ENCODE measurements around the gene CAGE1. TPM values are rescaled to one million over a fixed set of nuclear protein-coding genes. Genes with fewer than 3 reads are reported as not detected.
"Not testable (repeated sequence)": the region's sequence is repeated elsewhere in the genome, so short reads cannot be mapped to it uniquely, and the experiment has no call there.

Gene CAGE1
- total and polyA plus RNA-seq, 4 experiments from 2014 or later: 0.05 to 0.33 (median 0.17) TPM; not detected in 1

- Histone ChIP-seq H3K27me3 (ENCODE audit: insufficient read depth, low read length) (no peaks in the 10 kb centered on the region), H3K9me3 (ENCODE audit: control insufficient read depth in 1 of 2, low read length in 2 of 2) (no peaks in the 10 kb centered on the region), H3K4me3 (ENCODE audit: low read length in 2 of 2) (no peak overlapping the region), H3K36me3 (ENCODE audit: insufficient read depth, low read length) (no peaks in the 10 kb centered on the region), H3K4me1 (ENCODE audit: insufficient read depth, low read length) (peaks cover 26% of the 10 kb centered on the region), H3K27ac (ENCODE audit: low read depth, low read length) (no peak overlapping the region)
- intact Hi-C loops (cut with micrococcal nuclease): loop anchor here (10.0 kb wide), 1 partner anchor 1119 kb away; the partner anchor contains the start of gene SLC35B3
- peak overlapping the region in 1 of 7 donors; percentile 27 for H3K27ac Mint-ChIP-seq
- ChIA-PET CTCF (ENCODE audit: partially characterized antibody) (interaction anchor here (2.1 kb wide), 1 partner anchor 74 kb away, joined by 6 read pairs; the partner anchor contains the start of genes CAGE1 and RIOK1), POLR2A (ENCODE audit: partially characterized antibody) (no interaction called here)
- H3K4me3 Mint-ChIP-seq: no peak overlapping the region
- H3K9me3 Mint-ChIP-seq: no peaks in the 10 kb centered on the region
- DNase-seq: no peak
- H3K4me1 Mint-ChIP-seq: peaks cover 16 to 34% (median 23%) of the 10 kb centered on the region in 4 donors
- peaks cover 0 to 11% of the 10 kb centered on the region in 2 donors for H3K36me3 Mint-ChIP-seq
- peaks cover 0 to 1% of the 10 kb centered on the region in 2 donors for H3K27me3 Mint-ChIP-seq
Measured at GRCh38 chr6:7315948-7316365, 73.6 kb downstream of the CAGE1 start.

GRCh38 chr6:7315087-7315947, 74.2 kb downstream of the CAGE1 start:
- POLR2A ChIA-PET (ENCODE audit: partially characterized antibody): interaction anchor here (3.6 kb wide), 1 partner anchor 74 kb away, joined by 37 read pairs; the partner anchor contains the start of genes CAGE1 and RIOK1
- H3K4me3 Mint-ChIP-seq: peak overlapping the region in 1 of 8 donors; percentile 61
- intact Hi-C loops (cut with micrococcal nuclease): loop anchor here (10.0 kb wide), 1 partner anchor 1119 kb away; the partner anchor contains the start of gene SLC35B3
- not testable (repeated sequence) for H3K4me3 ChIP-seq (ENCODE audit: low read length in 2 of 2); DNase-seq; H3K9me3 ChIP-seq (ENCODE audit: control insufficient read depth in 1 of 2, low read length in 2 of 2); H3K36me3 ChIP-seq (ENCODE audit: insufficient read depth, low read length); H3K27me3 Mint-ChIP-seq; H3K9me3 Mint-ChIP-seq; H3K27me3 ChIP-seq (ENCODE audit: insufficient read depth, low read length); H3K27ac ChIP-seq (ENCODE audit: low read depth, low read length)
- H3K4me1 Mint-ChIP-seq: peaks cover 16 to 39% (median 27%) of the 10 kb centered on the region in 4 donors
- CTCF ChIA-PET (ENCODE audit: partially characterized antibody): interaction anchor here (0.7 to 2.1 kb wide), 3 partner anchors 39 to 275 kb away, joined by 3 to 6 read pairs (median 4); partner anchors contain the start of genes CAGE1, RIOK1 and SNRNP48
- peaks cover 0 to 11% of the 10 kb centered on the region in 2 donors for H3K36me3 Mint-ChIP-seq
- H3K27ac Mint-ChIP-seq: peak overlapping the region in 1 of 7 donors; percentile 27
- peaks cover 32% of the 10 kb centered on the region for H3K4me1 ChIP-seq (ENCODE audit: insufficient read depth, low read length)

- Mint-ChIP-seq H3K27ac (peak overlapping the region in 6 of 7 donors; percentile 36 to 93 (median 60)), H3K9me3 (no peaks in the 10 kb centered on the region), H3K4me3 (peak overlapping the region in 6 of 8 donors; percentile 34 to 97 (median 64)), H3K36me3 (peaks cover 6 to 15% of the 10 kb centered on the region in 2 donors), H3K4me1 (peaks cover 22 to 48% (median 35%) of the 10 kb centered on the region in 4 donors), H3K27me3 (peaks cover 0 to 1% of the 10 kb centered on the region in 2 donors)
- POLR2A ChIA-PET (ENCODE audit: partially characterized antibody): interaction anchor here (1.4 to 3.6 kb wide), 2 partner anchors 75 to 788 kb away, joined by 5 to 37 read pairs; partner anchors contain the start of genes CAGE1, EEF1E1 and RIOK1
- H3K36me3 ChIP-seq (ENCODE audit: insufficient read depth, low read length): no peaks in the 10 kb centered on the region
- peaks cover 39% of the 10 kb centered on the region for H3K4me1 ChIP-seq (ENCODE audit: insufficient read depth, low read length)
- no peaks in the 10 kb centered on the region for H3K27me3 ChIP-seq (ENCODE audit: insufficient read depth, low read length)
- no peaks in the 10 kb centered on the region for H3K9me3 ChIP-seq (ENCODE audit: control insufficient read depth in 1 of 2, low read length in 2 of 2)
- no peak for DNase-seq
- CTCF ChIA-PET (ENCODE audit: partially characterized antibody): interaction anchor here (0.7 to 1.8 kb wide), 3 partner anchors 38 to 275 kb away, joined by 3 to 4 read pairs (median 3); partner anchors contain the start of gene SNRNP48
- no peak overlapping the region for H3K27ac ChIP-seq (ENCODE audit: low read depth, low read length)
- no peak overlapping the region for H3K4me3 ChIP-seq (ENCODE audit: low read length in 2 of 2)
- intact Hi-C loops (cut with micrococcal nuclease): loop anchor here (10.0 kb wide), 1 partner anchor 1120 kb away; the partner anchor contains the start of gene SLC35B3
Measured at GRCh38 chr6:7314414-7314813, 75.1 kb downstream of the CAGE1 start.

GRCh38 chr6:7313505-7314165, 75.9 kb downstream of the CAGE1 start:
- POLR2A ChIA-PET (ENCODE audit: partially characterized antibody): interaction anchor here (0.8 to 3.6 kb wide), 4 partner anchors 75 to 789 kb away, joined by 3 to 37 read pairs (median 6); partner anchors contain the start of genes CAGE1, EEF1E1, RIOK1 and SNRNP48
- Mint-ChIP-seq H3K36me3 (peaks cover 11 to 23% of the 10 kb centered on the region in 2 donors), H3K4me3 (peak overlapping the region; percentile 91 to 100 (median 96)), H3K27ac (peak overlapping the region; percentile 83 to 95 (median 93)), H3K9me3 (no peaks in the 10 kb centered on the region), H3K4me1 (peaks cover 27 to 54% (median 41%) of the 10 kb centered on the region in 4 donors), H3K27me3 (peaks cover 0 to under 1% of the 10 kb centered on the region in 2 donors)
- no peaks in the 10 kb centered on the region for H3K9me3 ChIP-seq (ENCODE audit: control insufficient read depth in 1 of 2, low read length in 2 of 2)
- peak overlapping the region; percentile 77 for H3K27ac ChIP-seq (ENCODE audit: low read depth, low read length)
- intact Hi-C loops (cut with micrococcal nuclease): loop anchor here (1.0 to 10.0 kb wide), 4 partner anchors 76 to 1121 kb away; partner anchors contain the start of genes BLOC1S5, CAGE1, RIOK1 and SLC35B3
- peaks cover 45% of the 10 kb centered on the region for H3K4me1 ChIP-seq (ENCODE audit: insufficient read depth, low read length)
- peak overlapping the region in 1 of 2 donors; percentile 95 for H3K4me3 ChIP-seq (ENCODE audit: low read length in 2 of 2)
- CTCF ChIA-PET (ENCODE audit: partially characterized antibody): interaction anchor here (0.9 to 1.8 kb wide), 2 partner anchors 75 to 276 kb away, joined by 3 to 4 read pairs; partner anchors contain the start of gene SNRNP48
- no peaks in the 10 kb centered on the region for H3K27me3 ChIP-seq (ENCODE audit: insufficient read depth, low read length)
- DNase-seq: no peak
- peaks cover 5% of the 10 kb centered on the region for H3K36me3 ChIP-seq (ENCODE audit: insufficient read depth, low read length)

- H3K4me3 Mint-ChIP-seq: peak within 1 kb of the TSS; percentile 91 to 100 (median 96)
- Histone ChIP-seq H3K4me3 (ENCODE audit: low read length in 2 of 2) (peak within 1 kb of the TSS; percentile 95 to 97), H3K27me3 (ENCODE audit: insufficient read depth, low read length) (no peaks in the 10 kb centered on the region), H3K4me1 (ENCODE audit: insufficient read depth, low read length) (peaks cover 53% of the 10 kb centered on the region), H3K36me3 (ENCODE audit: insufficient read depth, low read length) (peaks cover 11% of the 10 kb centered on the region), H3K9me3 (ENCODE audit: control insufficient read depth in 1 of 2, low read length in 2 of 2) (no peaks in the 10 kb centered on the region), H3K27ac (ENCODE audit: low read depth, low read length) (peak within 1 kb of the TSS; percentile 77)
- peaks cover 17 to 30% of the 10 kb centered on the region in 2 donors for H3K36me3 Mint-ChIP-seq
- CTCF ChIA-PET (ENCODE audit: partially characterized antibody): interaction anchor here (0.6 kb wide), 1 partner anchor 38 kb away, joined by 3 read pairs; no protein-coding TSS in a partner anchor
- H3K9me3 Mint-ChIP-seq: no peaks in the 10 kb centered on the region
- no peaks in the 10 kb centered on the region for H3K27me3 Mint-ChIP-seq
- intact Hi-C loops (cut with micrococcal nuclease): loop anchor here (1.0 to 10.0 kb wide), 4 partner anchors 76 to 1122 kb away; partner anchors contain the start of genes BLOC1S5, CAGE1, RIOK1 and SLC35B3
- peaks cover 33 to 62% (median 47%) of the 10 kb centered on the region in 4 donors for H3K4me1 Mint-ChIP-seq
- POLR2A ChIA-PET (ENCODE audit: partially characterized antibody): interaction anchor here (0.7 to 3.6 kb wide), 5 partner anchors 76 to 790 kb away, joined by 3 to 37 read pairs (median 5); partner anchors contain the start of genes CAGE1, EEF1E1, RIOK1 and SNRNP48
- peak; percentile 89 to 93 (median 91) for DNase-seq
- H3K27ac Mint-ChIP-seq: peak within 1 kb of the TSS; percentile 83 to 98 (median 95)
Measured at GRCh38 chr6:7312616-7313504, 76.7 kb downstream of the CAGE1 start, which contains the start of gene SSR1. SSR1 (minus strand) TSS chr6:7313199; CDS start chr6:7313120, 79 bp downstream.

Data from CD4-positive, alpha-beta memory T cell (primary cell).